HEK293 (cell line): ENCODE results near the gene RP2.

Source experiments
- CTCF ChIP-seq: fragments of 450-650 bp; formaldehyde crosslinking; IDR thresholded peaks from 2 replicates; pipeline ENCODE4 v1.5.1; 2016; ENCODE audit warnings: missing biosample characterization, missing genetic modification characterization
- GLI4 ChIP-seq: fragments of 450-650 bp; formaldehyde crosslinking; IDR thresholded peaks from 2 replicates; pipeline ENCODE4 v1.5.1; 2016; ENCODE audit warnings: missing biosample characterization, missing genetic modification characterization
- HOXC10 ChIP-seq: sonication (generic); formaldehyde crosslinking; IDR thresholded peaks from 2 replicates; pipeline ENCODE4 v1.8.1; 2023; ENCODE audit warnings: mild to moderate bottlenecking, missing genetic modification reagents
- KLF16 ChIP-seq: fragments of 450-650 bp; formaldehyde crosslinking; IDR thresholded peaks from 2 replicates; pipeline ENCODE4 v1.5.1; 2017; ENCODE audit warnings: missing biosample characterization, missing genetic modification characterization
- OSR2 ChIP-seq: fragments of 450-650 bp; formaldehyde crosslinking; IDR thresholded peaks from 2 replicates; pipeline ENCODE4 v1.5.1; 2016; ENCODE audit warnings: missing biosample characterization, missing genetic modification characterization
- PATZ1 ChIP-seq: fragments of 450-650 bp; formaldehyde crosslinking; IDR thresholded peaks from 2 replicates; pipeline ENCODE4 v1.5.1; 2016; ENCODE audit warnings: missing biosample characterization, missing genetic modification characterization
- PRDM1 ChIP-seq: fragments of 450-650 bp; formaldehyde crosslinking; IDR thresholded peaks from 2 replicates; pipeline ENCODE4; 2016; ENCODE audit warnings: missing biosample characterization, missing genetic modification characterization
- PRDM2 ChIP-seq: fragments of 450-650 bp; formaldehyde crosslinking; IDR thresholded peaks from 2 replicates; pipeline ENCODE4 v1.5.1; 2016; ENCODE audit warnings: missing biosample characterization, missing genetic modification characterization, borderline replicate concordance
- SCRT1 ChIP-seq: fragments of 450-650 bp; formaldehyde crosslinking; IDR thresholded peaks from 2 replicates; pipeline ENCODE4 v1.5.1; 2016; ENCODE audit warnings: missing biosample characterization, missing genetic modification characterization, borderline replicate concordance
- SP7 ChIP-seq: fragments of 450-650 bp; formaldehyde crosslinking; IDR thresholded peaks from 2 replicates; pipeline ENCODE4 v1.5.1; 2016; ENCODE audit warnings: missing biosample characterization, missing genetic modification characterization
- TSHZ1 ChIP-seq: fragments of 450-650 bp; formaldehyde crosslinking; IDR thresholded peaks from 2 replicates; pipeline ENCODE4 v1.5.1; 2016; ENCODE audit warnings: missing biosample characterization, missing genetic modification characterization, borderline replicate concordance
- ZBTB8A ChIP-seq: fragments of 450-650 bp; formaldehyde crosslinking; IDR thresholded peaks from 2 replicates; pipeline ENCODE4 v1.5.1; 2016; ENCODE audit warnings: missing biosample characterization, missing genetic modification characterization
- ZEB2 ChIP-seq: fragments of 450-650 bp; formaldehyde crosslinking; IDR thresholded peaks from 2 replicates; pipeline ENCODE4 v1.5.1; 2016; ENCODE audit warnings: missing biosample characterization, missing genetic modification characterization
- ZFP37 ChIP-seq: fragments of 450-650 bp; formaldehyde crosslinking; IDR thresholded peaks from 2 replicates; pipeline ENCODE4 v1.5.1; 2016; ENCODE audit warnings: missing biosample characterization, missing genetic modification characterization
- ZNF2 ChIP-seq: fragments of 450-650 bp; formaldehyde crosslinking; IDR thresholded peaks from 2 replicates; pipeline ENCODE4 v1.5.1; 2016; ENCODE audit warnings: missing biosample characterization, missing genetic modification characterization
- ZNF335 ChIP-seq: fragments of 450-650 bp; formaldehyde crosslinking; conservative IDR thresholded peaks from 2 replicates; pipeline ENCODE4 v1.5.1; 2016; ENCODE audit warnings: missing biosample characterization, missing genetic modification characterization
- ZNF561 ChIP-seq: fragments of 450-650 bp; IDR thresholded peaks from 2 replicates; pipeline ENCODE4 v1.5.1; 2018; ENCODE audit warnings: missing biosample characterization, missing genetic modification characterization, borderline replicate concordance
- ZNF654 ChIP-seq: fragments of 450-650 bp; formaldehyde crosslinking; IDR thresholded peaks from 2 replicates; pipeline ENCODE4 v1.5.1; 2016; ENCODE audit warnings: low read depth, missing biosample characterization, missing genetic modification characterization
- ZNF670 ChIP-seq: fragments of 450-650 bp; formaldehyde crosslinking; IDR thresholded peaks from 2 replicates; pipeline ENCODE4 v1.5.1; 2016; ENCODE audit warnings: missing biosample characterization, missing genetic modification characterization, low read depth
- ZNF76 ChIP-seq: fragments of 450-650 bp; formaldehyde crosslinking; IDR thresholded peaks from 2 replicates; pipeline ENCODE4; 2016; ENCODE audit warnings: low read depth, missing biosample characterization, missing genetic modification characterization, borderline replicate concordance
- ZNF776 ChIP-seq: fragments of 450-650 bp; formaldehyde crosslinking; IDR thresholded peaks from 2 replicates; pipeline ENCODE4 v1.5.0; 2017; ENCODE audit warnings: missing biosample characterization, missing genetic modification characterization, borderline replicate concordance
- TF ChIP-seq, protein P1 (sequence below): fragments of 450-650 bp; formaldehyde crosslinking; conservative IDR thresholded peaks from 2 replicates; pipeline ENCODE4 v1.5.1; 2016; ENCODE audit warnings: low read depth, missing biosample characterization, missing genetic modification characterization

RP2 gene

GRCh38 chrX:46903458-46904242, 66.8 kb downstream of the RP2 start (continued):
- TF ChIP-seq CTCF (tag by site-specific recombination) (peak; percentile 98), ZNF776 (tag by site-specific recombination) (no peak), ZBTB8A (tag by site-specific recombination) (peak; percentile 70), ZNF76 (tag by site-specific recombination) (peak; percentile 45; the same call in 1 of the 2 replicates), ZEB2 (tag by site-specific recombination) (peak; percentile 44; the same call in 1 of the 2 replicates), SCRT1 (peak; percentile 91), PRDM1 (tag by site-specific recombination) (peak; percentile 29), TSHZ1 (tag by site-specific recombination) (no peak), PATZ1 (tag by site-specific recombination) (peak; percentile 74), KLF16 (tag by site-specific recombination) (0 out of 2 replicates have a peak, but pooled peaks have one; percentile 47), ZNF561 (peak; percentile 44; the same call in 1 of the 2 replicates), ZFP37 (tag by site-specific recombination) (peak; percentile 50; the same call in 1 of the 2 replicates), ZNF654 (tag by site-specific recombination) (peak; percentile 65), GLI4 (no peak), ZNF670 (tag by site-specific recombination) (no peak), ZNF335 (tag by site-specific recombination) (peak; percentile 73), SP7 (tag by site-specific recombination) (peak; percentile 45; the same call in 1 of the 2 replicates), OSR2 (tag by site-specific recombination) (peak; percentile 83), PRDM2 (tag by site-specific recombination) (no peak), ZNF2 (tag by site-specific recombination) (peak; percentile 82), HOXC10 (CRISPR knock-in tag) (0 out of 2 replicates have a peak, but pooled peaks have one; percentile 33)
- TF ChIP-seq, protein P1, sequence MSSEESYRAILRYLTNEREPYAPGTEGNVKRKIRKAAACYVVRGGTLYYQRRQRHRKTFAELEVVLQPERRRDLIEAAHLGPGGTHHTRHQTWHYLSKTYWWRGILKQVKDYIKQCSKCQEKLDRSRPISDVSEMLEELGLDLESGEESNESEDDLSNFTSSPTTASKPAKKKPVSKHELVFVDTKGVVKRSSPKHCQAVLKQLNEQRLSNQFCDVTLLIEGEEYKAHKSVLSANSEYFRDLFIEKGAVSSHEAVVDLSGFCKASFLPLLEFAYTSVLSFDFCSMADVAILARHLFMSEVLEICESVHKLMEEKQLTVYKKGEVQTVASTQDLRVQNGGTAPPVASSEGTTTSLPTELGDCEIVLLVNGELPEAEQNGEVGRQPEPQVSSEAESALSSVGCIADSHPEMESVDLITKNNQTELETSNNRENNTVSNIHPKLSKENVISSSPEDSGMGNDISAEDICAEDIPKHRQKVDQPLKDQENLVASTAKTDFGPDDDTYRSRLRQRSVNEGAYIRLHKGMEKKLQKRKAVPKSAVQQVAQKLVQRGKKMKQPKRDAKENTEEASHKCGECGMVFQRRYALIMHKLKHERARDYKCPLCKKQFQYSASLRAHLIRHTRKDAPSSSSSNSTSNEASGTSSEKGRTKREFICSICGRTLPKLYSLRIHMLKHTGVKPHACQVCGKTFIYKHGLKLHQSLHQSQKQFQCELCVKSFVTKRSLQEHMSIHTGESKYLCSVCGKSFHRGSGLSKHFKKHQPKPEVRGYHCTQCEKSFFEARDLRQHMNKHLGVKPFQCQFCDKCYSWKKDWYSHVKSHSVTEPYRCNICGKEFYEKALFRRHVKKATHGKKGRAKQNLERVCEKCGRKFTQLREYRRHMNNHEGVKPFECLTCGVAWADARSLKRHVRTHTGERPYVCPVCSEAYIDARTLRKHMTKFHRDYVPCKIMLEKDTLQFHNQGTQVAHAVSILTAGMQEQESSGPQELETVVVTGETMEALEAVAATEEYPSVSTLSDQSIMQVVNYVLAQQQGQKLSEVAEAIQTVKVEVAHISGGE (tag by site-specific recombination), result 0 out of 2 replicates have a peak, but pooled peaks have one; percentile 26
